SU-DHL-6 (cell line): Measurements from ENCODE around the gene MYOM1.

Experiments
- H2AFZ ChIP-seq: fragments of 200-600 bp; sonication (generic); 2 replicates; pipeline ENCODE4 v1.6.1; 2014; ENCODE audit warnings: low read depth, mild to moderate bottlenecking, moderate library complexity, mixed read lengths, antibody characterized with exemption, low read length; ENCODE audit not compliant: severe bottlenecking
- H3F3A ChIP-seq: fragments of 200-600 bp; shearing (Covaris generic); 2 replicates; pipeline ENCODE4 v1.6.0; 2016; ENCODE audit warnings: antibody characterized with exemption, mild to moderate bottlenecking; ENCODE audit not compliant: insufficient read depth
- H3K27ac ChIP-seq: fragments of 200-600 bp; sonication (generic); 2 replicates; pipeline ENCODE4 v1.5.1; 2016; ENCODE audit warnings: low read depth, mild to moderate bottlenecking, low read length, moderate library complexity, mixed read lengths
- H3K27me3 ChIP-seq: fragments of 200-600 bp; sonication (generic), shearing (Covaris generic); 2 replicates; pipeline ENCODE4 v1.6.0; 2014; ENCODE audit warnings: mild to moderate bottlenecking, low read length
- H3K36me3 ChIP-seq: fragments of 200-600 bp; sonication (generic); 2 replicates; pipeline ENCODE4 v1.6.1; 2014; ENCODE audit warnings: mild to moderate bottlenecking, low read length, mixed read lengths
- H3K4me2 ChIP-seq: fragments of 300-600, 200-600 bp; shearing (Covaris generic), sonication (generic); 2 replicates; pipeline ENCODE4 v1.6.0; 2014; ENCODE audit warnings: low read length, low read depth, mild to moderate bottlenecking; ENCODE audit not compliant: poor library complexity, severe bottlenecking
- H3K4me3 ChIP-seq: fragments of 200-600 bp; sonication (generic); 2 replicates; pipeline ENCODE4 v1.5.1; 2014; ENCODE audit warnings: antibody characterized with exemption, low read length, mild to moderate bottlenecking, mixed read lengths; ENCODE audit not compliant: insufficient read depth, poor library complexity, severe bottlenecking
- H3K79me2 ChIP-seq: fragments of 200-600 bp; sonication (generic); 2 replicates; pipeline ENCODE4 v1.6.1; 2014; ENCODE audit warnings: mild to moderate bottlenecking, low read length, moderate library complexity; ENCODE audit not compliant: insufficient read depth
- H3K9ac ChIP-seq: fragments of 200-600 bp; sonication (generic); 2 replicates; pipeline ENCODE4 v1.7.0; 2014; ENCODE audit warnings: mild to moderate bottlenecking, low read length
- H3K9me2 ChIP-seq: fragments of 200-600 bp; sonication (generic); replicated peaks from 2 replicates; pipeline ENCODE4 v1.6.1; 2014; ENCODE audit warnings: low read length; ENCODE audit not compliant: insufficient read depth
- H3K9me3 ChIP-seq: fragments of 200-600 bp; sonication (generic); 2 replicates; pipeline ENCODE4 v1.6.1; 2014; ENCODE audit warnings: low read length, mixed read lengths; ENCODE audit not compliant: insufficient read depth
- H4K20me1 ChIP-seq: fragments of 200-600 bp; sonication (generic); 2 replicates; pipeline ENCODE4 v1.6.1; 2014; ENCODE audit warnings: low read depth, mild to moderate bottlenecking, antibody characterized with exemption, low read length, moderate library complexity, mixed read lengths
- CTCF ChIP-seq: fragments of 200-600 bp; sonication (generic); IDR thresholded peaks from one replicate; pipeline ENCODE4 v1.5.1; 2017; ENCODE audit warnings: antibody characterized with exemption, mild to moderate bottlenecking, low read length, moderate library complexity; ENCODE audit not compliant: insufficient read depth, poor library complexity, severe bottlenecking
- EZH2phosphoT487 ChIP-seq: fragments of 200-600 bp; sonication (generic), shearing (Covaris generic); conservative IDR thresholded peaks from 2 replicates; pipeline ENCODE4 v1.6.1; 2018; ENCODE audit warnings: mild to moderate bottlenecking, antibody characterized with exemption, low read length, moderate library complexity, mixed read lengths

The MYOM1 gene

DNA sequence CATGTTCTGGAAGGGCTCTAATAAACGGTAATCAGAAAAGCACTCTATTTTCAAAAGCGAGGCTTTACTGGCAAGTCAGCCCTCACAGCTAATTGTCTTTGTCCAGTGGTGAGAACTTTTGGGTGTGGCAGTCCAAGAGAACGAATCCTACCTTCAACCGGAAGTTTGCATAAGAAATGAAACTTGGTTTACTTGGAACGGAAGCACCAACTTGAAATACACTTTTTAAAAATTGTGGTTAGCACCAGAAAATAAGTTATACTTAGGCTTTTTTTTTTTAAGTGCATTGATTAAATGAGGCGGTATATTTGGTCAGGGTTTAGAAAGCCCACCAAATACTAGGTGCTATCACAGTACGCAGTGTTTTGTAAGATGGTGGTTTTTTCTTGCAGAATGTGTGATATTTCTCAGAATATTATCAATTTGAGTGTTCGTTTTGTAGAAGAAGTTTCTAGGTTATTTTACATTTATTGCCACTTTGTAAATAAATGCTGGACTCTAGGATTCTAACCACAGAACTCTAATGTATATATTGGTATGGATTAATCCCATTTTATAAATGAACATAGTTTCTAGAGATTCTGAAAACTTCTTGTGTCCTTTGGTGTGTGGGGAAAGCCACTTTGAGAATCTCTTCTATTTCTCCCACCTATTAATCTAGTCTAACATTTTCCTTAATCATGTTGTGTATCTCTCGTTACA, 29.0 kb upstream of the MYOM1 start:
- Histone ChIP-seq H3K27me3 (no peaks in the 10 kb centered on the region), H3K9ac (peak overlapping the region; percentile 99), H3K9me2 (no peaks in the 10 kb centered on the region), H3K4me2 (peak overlapping the region; percentile 98), H3K9me3 (no peaks in the 10 kb centered on the region), H3F3A (peaks cover 16% of the 10 kb centered on the region), H3K79me2 (peaks cover 53% of the 10 kb centered on the region), H3K36me3 (peaks cover 5% of the 10 kb centered on the region; the same call in 1 of the 2 replicates), H3K27ac (peak overlapping the region; percentile 90), H3K4me3 (peak overlapping the region; percentile 99), H4K20me1 (peaks cover 27% of the 10 kb centered on the region), H2AFZ (no peak overlapping the region)
- no peak for TF ChIP-seq CTCF
- no peak for TF ChIP-seq EZH2phosphoT487

- no peaks in the 10 kb centered on the region for H3K27me3 ChIP-seq
- H3K9me3 ChIP-seq: no peaks in the 10 kb centered on the region
- peak overlapping the region; percentile 92 for H2AFZ ChIP-seq
- peak overlapping the region; percentile 98 for H3K4me2 ChIP-seq
- peak overlapping the region; percentile 90 for H3K27ac ChIP-seq
- H3K36me3 ChIP-seq: no peaks in the 10 kb centered on the region; the same call in 1 of the 2 replicates
- TF ChIP-seq CTCF: no peak
- TF ChIP-seq EZH2phosphoT487: no peak
- H4K20me1 ChIP-seq: peaks cover 27% of the 10 kb centered on the region
- peak overlapping the region; percentile 99 for H3K4me3 ChIP-seq
- H3K79me2 ChIP-seq: peaks cover 52% of the 10 kb centered on the region
- peaks cover 16% of the 10 kb centered on the region for H3F3A ChIP-seq
- peak overlapping the region; percentile 99 for H3K9ac ChIP-seq
- H3K9me2 ChIP-seq: no peaks in the 10 kb centered on the region
Measured at GRCh38 chr18:3248062-3248657, 28.4 kb upstream of the MYOM1 start.

- Histone ChIP-seq H3K9ac (peak within 1 kb of the TSS; percentile 99), H3K79me2 (peaks cover 45% of the 10 kb centered on the region), H3K4me3 (peak within 1 kb of the TSS; percentile 99), H3K36me3 (no peaks in the 10 kb centered on the region; the same call in 1 of the 2 replicates), H3F3A (peaks cover 16% of the 10 kb centered on the region), H3K9me3 (no peaks in the 10 kb centered on the region), H4K20me1 (peaks cover 24% of the 10 kb centered on the region), H3K4me2 (peak within 1 kb of the TSS; percentile 98), H3K27ac (peak within 1 kb of the TSS; percentile 90), H3K9me2 (no peaks in the 10 kb centered on the region), H2AFZ (peak within 1 kb of the TSS; percentile 92), H3K27me3 (no peaks in the 10 kb centered on the region)
- TF ChIP-seq CTCF (no peak), EZH2phosphoT487 (no peak)
Measured at GRCh38 chr18:3247240-3248061, 27.7 kb upstream of the MYOM1 start, which contains the start of gene MYL12A. TSS of gene MYL12A (plus strand) at chr18:3247801. CDS start at chr18:3253248, 5,447 bp downstream.
